ENCODE data around the gene TNKS1BP1.
"Not testable (repeated sequence)": the region's sequence is repeated elsewhere in the genome, so short reads cannot be mapped to it uniquely, and the experiment has no call there.

TNKS1BP1 gene

DNA sequence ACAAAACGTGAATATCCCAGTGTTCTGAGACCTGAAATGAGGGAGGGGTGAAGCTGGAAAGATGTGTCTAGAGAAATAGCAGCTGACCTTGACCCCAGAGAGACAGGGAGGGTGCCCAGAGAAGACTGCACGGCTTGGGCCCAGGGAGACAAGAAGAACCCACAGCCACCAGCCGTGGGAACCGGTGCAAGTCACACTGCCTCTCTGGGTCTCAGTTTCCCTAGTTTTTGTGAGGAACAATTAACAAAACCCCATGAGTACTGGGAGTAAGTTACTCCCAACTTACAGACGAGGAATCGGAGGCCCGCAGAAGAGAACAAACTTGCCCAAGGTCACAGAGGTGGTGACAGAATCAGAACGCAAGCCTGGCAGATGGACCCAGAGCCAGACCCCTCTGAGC lies 19.2 kb downstream of the TNKS1BP1 start:
- no peak overlapping the region for H3K9ac ChIP-seq (ENCODE audit: low read length)
- H3K36me3 ChIP-seq (ENCODE audit: control insufficient read depth, insufficient read depth, low read length), result peaks cover 36% of the 10 kb centered on the region
- peaks cover 64% of the 10 kb centered on the region for H3K4me1 ChIP-seq (ENCODE audit: control insufficient read depth, insufficient read depth, low read length)
- no peak overlapping the region for H3K4me3 ChIP-seq (ENCODE audit: low read length)
- no peaks in the 10 kb centered on the region for H3K9me3 ChIP-seq (ENCODE audit: control insufficient read depth, low read length)
- no peaks in the 10 kb centered on the region for H3K27me3 ChIP-seq (ENCODE audit: control insufficient read depth, insufficient read depth, low read length)

DNA sequence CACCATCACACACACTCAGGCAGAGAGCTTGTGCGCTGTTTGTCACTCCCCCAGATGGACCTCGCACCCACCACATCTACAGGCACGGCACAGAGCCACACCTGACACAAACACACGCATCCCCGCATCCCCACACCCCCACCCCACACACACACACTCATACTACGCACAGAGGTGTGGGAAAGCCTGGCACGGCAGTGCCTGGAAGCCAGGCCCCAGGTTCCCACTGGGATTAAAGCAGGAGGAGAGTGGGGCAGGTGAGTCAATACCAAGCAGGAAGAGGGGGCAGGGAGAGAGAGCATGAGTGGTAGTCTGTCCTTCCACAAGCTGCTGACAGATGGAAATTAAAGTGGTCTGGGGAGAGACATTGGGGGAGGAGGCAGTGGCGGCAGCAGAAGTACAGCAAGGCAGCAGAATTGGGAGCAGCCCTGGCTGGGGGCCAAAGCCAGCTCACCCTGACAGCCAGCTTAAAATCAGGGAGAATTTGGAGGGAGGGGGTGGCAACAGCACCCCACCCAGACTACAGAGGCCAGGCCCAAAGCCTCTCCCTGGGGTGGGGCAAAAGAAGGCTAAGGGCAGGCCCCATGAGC lies 20.7 kb downstream of the TNKS1BP1 start:
- peaks cover 36% of the 10 kb centered on the region for H3K36me3 ChIP-seq (ENCODE audit: control insufficient read depth, insufficient read depth, low read length)
- peaks cover 50% of the 10 kb centered on the region for H3K4me1 ChIP-seq (ENCODE audit: control insufficient read depth, insufficient read depth, low read length)
- H3K4me3 ChIP-seq (ENCODE audit: low read length), result no peak overlapping the region
- H3K9me3 ChIP-seq (ENCODE audit: control insufficient read depth, low read length), result peaks cover 8% of the 10 kb centered on the region
- no peaks in the 10 kb centered on the region for H3K27me3 ChIP-seq (ENCODE audit: control insufficient read depth, insufficient read depth, low read length)
- H3K9ac ChIP-seq (ENCODE audit: low read length), result peak overlapping the region; percentile 31

DNA sequence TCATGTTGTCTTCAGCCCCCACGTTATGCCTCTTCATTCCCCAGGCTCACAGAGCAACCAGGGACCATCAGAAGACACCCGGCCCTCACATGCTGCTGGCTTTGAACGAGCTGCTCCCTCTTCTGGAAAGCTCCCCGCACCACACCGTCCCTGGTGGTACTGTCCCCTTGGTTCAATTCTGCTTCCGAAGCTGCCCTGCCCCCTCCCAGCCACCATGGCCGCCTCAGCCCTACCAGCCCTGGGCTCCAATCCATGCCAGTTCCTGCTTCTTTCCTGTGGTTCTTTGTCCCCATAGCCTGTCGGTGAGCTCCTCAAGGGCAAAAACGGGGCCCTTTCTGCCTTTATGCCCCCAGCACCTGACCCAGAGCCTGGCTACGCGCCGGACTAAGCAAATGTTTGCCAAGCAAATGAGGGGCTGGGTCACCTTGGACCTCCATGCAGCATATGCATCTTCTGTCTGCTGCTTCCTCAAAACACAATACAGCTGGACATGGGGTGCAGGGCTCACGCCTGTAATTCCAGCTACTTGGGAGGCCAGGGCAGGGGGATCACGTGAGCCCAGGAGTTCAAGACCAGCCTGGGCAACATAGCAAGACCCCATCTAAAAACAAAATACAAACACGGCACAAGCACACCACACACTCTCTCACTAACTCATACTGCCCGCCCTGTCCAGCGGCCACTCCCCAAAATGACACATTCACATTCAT lies 21.3 kb downstream of the TNKS1BP1 start:
- Histone ChIP-seq H3K9me3 (ENCODE audit: control insufficient read depth, low read length) (peaks cover 8% of the 10 kb centered on the region), H3K27me3 (ENCODE audit: control insufficient read depth, insufficient read depth, low read length) (no peaks in the 10 kb centered on the region), H3K4me3 (ENCODE audit: low read length) (no peak overlapping the region), H3K4me1 (ENCODE audit: control insufficient read depth, insufficient read depth, low read length) (peaks cover 43% of the 10 kb centered on the region), H3K9ac (ENCODE audit: low read length) (peak overlapping the region; percentile 31), H3K36me3 (ENCODE audit: control insufficient read depth, insufficient read depth, low read length) (peaks cover 36% of the 10 kb centered on the region)

DNA sequence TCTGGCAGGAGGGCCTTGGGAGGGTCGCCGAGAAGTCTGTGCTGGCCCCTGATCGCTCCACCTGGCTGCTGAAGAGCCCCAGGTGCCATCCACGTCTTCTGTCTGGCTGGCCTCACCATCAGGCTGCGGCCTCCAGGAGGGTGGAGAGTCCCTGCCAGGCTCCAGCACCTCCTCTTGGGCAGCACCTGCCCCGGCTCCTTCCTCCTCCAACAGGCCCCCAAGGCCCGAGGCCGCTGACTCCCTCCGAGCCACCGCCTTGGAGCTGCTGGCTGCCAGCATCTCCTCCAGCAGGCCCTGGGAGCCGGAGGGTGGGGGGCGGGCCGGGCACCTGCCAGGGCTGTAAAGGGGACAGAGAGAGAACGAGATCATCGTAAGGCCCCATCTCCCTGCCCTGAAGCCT lies 22.3 kb downstream of the TNKS1BP1 start:
- H3K9me3 ChIP-seq (ENCODE audit: control insufficient read depth, low read length), result peaks cover 8% of the 10 kb centered on the region
- peaks cover 33% of the 10 kb centered on the region for H3K36me3 ChIP-seq (ENCODE audit: control insufficient read depth, insufficient read depth, low read length)
- peaks cover 35% of the 10 kb centered on the region for H3K4me1 ChIP-seq (ENCODE audit: control insufficient read depth, insufficient read depth, low read length)
- no peak overlapping the region for H3K4me3 ChIP-seq (ENCODE audit: low read length)
- no peaks in the 10 kb centered on the region for H3K27me3 ChIP-seq (ENCODE audit: control insufficient read depth, insufficient read depth, low read length)
- H3K9ac ChIP-seq (ENCODE audit: low read length), result no peak overlapping the region

DNA sequence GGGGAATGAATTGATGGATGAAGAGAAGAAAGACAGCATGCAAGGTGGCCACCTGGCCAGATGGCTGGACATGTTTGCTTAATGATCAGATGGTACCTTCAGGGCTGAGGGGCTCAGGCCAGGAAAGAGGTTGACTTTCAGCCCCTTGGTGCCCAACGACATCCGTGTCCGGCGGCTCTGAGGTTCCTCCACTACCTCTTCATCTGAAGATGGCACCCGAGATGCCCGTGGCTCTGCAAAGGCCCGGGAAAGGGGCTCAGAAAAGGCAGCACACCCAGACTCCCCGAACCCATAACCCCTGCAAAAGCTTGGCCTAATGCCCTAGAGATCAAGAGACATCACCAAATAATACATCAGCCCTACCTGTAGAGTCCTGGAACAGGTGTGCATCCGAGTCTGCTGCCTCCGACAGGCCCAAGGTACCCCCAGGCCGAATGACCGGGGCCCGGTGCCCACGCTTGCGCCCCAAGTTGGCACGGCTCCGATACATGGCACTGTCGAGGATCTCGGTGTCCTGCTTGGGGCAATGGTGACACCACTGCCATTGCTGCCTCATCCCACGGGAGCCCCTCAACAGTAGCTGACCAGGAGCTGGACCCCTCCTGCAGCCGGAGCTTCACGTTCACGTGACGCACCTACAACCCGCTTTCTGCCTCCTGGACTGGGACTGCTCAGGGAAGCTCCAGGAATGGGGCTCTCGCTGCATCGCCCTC lies 22.9 kb downstream of the TNKS1BP1 start:
- peaks cover 28% of the 10 kb centered on the region for H3K36me3 ChIP-seq (ENCODE audit: control insufficient read depth, insufficient read depth, low read length)
- peaks cover 29% of the 10 kb centered on the region for H3K4me1 ChIP-seq (ENCODE audit: control insufficient read depth, insufficient read depth, low read length)
- peaks cover 8% of the 10 kb centered on the region for H3K9me3 ChIP-seq (ENCODE audit: control insufficient read depth, low read length)
- no peaks in the 10 kb centered on the region for H3K27me3 ChIP-seq (ENCODE audit: control insufficient read depth, insufficient read depth, low read length)
- H3K9ac ChIP-seq (ENCODE audit: low read length), result no peak overlapping the region
- no peak overlapping the region for H3K4me3 ChIP-seq (ENCODE audit: low read length)

DNA sequence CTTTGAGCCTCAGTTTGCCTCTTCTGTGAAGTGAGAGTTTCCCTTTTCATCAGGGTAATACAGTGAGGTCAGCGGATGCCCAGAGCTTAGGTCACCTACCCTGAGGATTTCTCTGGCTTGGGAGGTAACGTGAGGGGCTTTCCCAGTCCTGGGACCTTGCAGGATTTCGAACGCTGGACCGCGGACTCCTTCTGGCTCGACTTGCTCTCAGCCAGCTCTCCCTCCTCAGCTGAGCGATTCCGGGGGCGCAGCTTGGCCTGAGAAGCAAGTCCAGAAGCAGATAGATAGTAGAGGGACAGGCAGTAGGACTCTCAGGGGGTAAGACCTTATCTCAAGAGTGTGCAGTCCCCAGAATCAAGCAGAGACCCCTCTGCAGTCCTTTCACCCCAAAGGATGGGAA lies 24.0 kb downstream of the TNKS1BP1 start:
- H3K9ac ChIP-seq (ENCODE audit: low read length), result no peak overlapping the region
- H3K27me3 ChIP-seq (ENCODE audit: control insufficient read depth, insufficient read depth, low read length), result no peaks in the 10 kb centered on the region
- H3K4me1 ChIP-seq (ENCODE audit: control insufficient read depth, insufficient read depth, low read length), result peaks cover 24% of the 10 kb centered on the region
- no peak overlapping the region for H3K4me3 ChIP-seq (ENCODE audit: low read length)
- H3K36me3 ChIP-seq (ENCODE audit: control insufficient read depth, insufficient read depth, low read length), result peaks cover 28% of the 10 kb centered on the region
- peaks cover 8% of the 10 kb centered on the region for H3K9me3 ChIP-seq (ENCODE audit: control insufficient read depth, low read length)

DNA sequence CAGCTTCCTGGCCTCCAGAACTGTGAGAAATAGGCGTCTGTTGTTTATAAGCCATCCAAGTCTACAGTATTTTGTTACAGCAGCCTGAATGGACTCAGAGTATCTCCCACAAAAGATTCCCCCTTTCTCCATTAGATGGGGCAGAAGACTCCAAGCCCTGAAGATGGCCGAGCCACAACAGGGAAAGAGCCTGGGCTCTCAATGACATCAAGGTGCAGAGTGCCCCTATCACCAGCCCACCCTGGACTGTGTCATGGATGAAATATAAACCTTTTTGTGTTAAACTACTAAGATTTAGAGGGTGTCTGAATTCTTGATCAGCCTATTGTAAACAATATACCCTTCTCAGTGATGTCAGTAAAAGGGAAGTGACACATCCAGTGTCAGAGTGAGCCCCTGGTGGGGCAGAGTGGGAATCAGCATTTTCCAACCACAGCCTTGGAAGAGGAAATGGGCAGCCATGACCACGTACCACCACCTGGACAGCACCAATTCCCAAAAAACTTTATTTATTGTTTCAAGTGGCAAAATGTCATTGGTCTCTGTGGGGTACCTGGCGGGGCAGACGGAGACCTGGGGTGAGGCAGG lies 25.5 kb downstream of the TNKS1BP1 start:
- Histone ChIP-seq H3K36me3 (ENCODE audit: control insufficient read depth, insufficient read depth, low read length) (peaks cover 28% of the 10 kb centered on the region), H3K4me3 (ENCODE audit: low read length) (no peak overlapping the region), H3K4me1 (ENCODE audit: control insufficient read depth, insufficient read depth, low read length) (peaks cover 20% of the 10 kb centered on the region), H3K27me3 (ENCODE audit: control insufficient read depth, insufficient read depth, low read length) (no peaks in the 10 kb centered on the region), H3K9me3 (ENCODE audit: control insufficient read depth, low read length) (peaks cover 8% of the 10 kb centered on the region), H3K9ac (ENCODE audit: low read length) (no peak overlapping the region)

DNA sequence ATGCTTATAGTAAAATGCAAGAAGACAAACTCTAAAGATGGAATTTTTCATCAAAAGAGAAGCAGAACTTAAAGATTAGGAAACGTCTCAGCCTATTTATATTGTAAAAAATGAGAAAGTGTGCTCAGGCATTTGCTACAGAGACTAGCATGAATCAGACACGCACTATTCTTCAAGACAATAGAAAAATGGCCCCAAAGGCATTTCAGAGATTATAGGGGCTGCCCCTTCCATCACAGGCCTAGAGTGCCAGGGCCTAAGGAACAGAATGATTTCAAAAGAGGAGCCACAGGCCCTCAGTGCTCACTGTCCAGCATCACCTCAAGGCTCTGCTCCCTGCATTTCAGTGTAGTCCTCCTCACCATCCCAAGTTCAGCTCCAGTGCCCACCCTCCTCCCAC lies 27.5 kb downstream of the TNKS1BP1 start:
- H3K27me3 ChIP-seq (ENCODE audit: control insufficient read depth, insufficient read depth, low read length), result no peaks in the 10 kb centered on the region
- H3K4me1 ChIP-seq (ENCODE audit: control insufficient read depth, insufficient read depth, low read length), result peaks cover 25% of the 10 kb centered on the region
- H3K4me3 ChIP-seq (ENCODE audit: low read length), result no peak overlapping the region
- H3K36me3 ChIP-seq (ENCODE audit: control insufficient read depth, insufficient read depth, low read length), result peaks cover 20% of the 10 kb centered on the region
- no peak overlapping the region for H3K9ac ChIP-seq (ENCODE audit: low read length)
- H3K9me3 ChIP-seq (ENCODE audit: control insufficient read depth, low read length), result peaks cover 8% of the 10 kb centered on the region

DNA sequence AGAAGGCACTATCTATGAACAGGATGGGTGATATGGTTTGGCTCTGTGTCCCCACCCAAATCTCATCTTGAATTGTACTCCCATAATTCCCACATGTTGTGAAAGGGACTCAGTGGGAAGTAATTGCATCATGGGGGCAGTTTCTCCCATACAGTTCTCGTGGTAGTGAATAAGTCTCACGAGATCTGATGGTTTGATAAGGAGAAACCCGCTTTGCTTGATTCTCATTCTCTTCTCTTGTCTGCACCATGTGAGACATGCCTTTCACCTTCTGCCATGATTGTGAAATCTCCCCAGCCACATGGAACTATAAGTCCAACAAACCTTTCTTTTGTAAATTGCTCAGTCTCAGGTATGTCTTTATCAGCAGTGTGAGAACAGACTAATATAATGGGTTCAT lies 28.5 kb downstream of the TNKS1BP1 start:
- not testable (repeated sequence) for H3K9ac ChIP-seq (ENCODE audit: low read length); H3K27me3 ChIP-seq (ENCODE audit: control insufficient read depth, insufficient read depth, low read length); H3K4me3 ChIP-seq (ENCODE audit: low read length); H3K9me3 ChIP-seq (ENCODE audit: control insufficient read depth, low read length)
- H3K4me1 ChIP-seq (ENCODE audit: control insufficient read depth, insufficient read depth, low read length), result peaks cover 25% of the 10 kb centered on the region
- H3K36me3 ChIP-seq (ENCODE audit: control insufficient read depth, insufficient read depth, low read length), result peaks cover 20% of the 10 kb centered on the region

DNA sequence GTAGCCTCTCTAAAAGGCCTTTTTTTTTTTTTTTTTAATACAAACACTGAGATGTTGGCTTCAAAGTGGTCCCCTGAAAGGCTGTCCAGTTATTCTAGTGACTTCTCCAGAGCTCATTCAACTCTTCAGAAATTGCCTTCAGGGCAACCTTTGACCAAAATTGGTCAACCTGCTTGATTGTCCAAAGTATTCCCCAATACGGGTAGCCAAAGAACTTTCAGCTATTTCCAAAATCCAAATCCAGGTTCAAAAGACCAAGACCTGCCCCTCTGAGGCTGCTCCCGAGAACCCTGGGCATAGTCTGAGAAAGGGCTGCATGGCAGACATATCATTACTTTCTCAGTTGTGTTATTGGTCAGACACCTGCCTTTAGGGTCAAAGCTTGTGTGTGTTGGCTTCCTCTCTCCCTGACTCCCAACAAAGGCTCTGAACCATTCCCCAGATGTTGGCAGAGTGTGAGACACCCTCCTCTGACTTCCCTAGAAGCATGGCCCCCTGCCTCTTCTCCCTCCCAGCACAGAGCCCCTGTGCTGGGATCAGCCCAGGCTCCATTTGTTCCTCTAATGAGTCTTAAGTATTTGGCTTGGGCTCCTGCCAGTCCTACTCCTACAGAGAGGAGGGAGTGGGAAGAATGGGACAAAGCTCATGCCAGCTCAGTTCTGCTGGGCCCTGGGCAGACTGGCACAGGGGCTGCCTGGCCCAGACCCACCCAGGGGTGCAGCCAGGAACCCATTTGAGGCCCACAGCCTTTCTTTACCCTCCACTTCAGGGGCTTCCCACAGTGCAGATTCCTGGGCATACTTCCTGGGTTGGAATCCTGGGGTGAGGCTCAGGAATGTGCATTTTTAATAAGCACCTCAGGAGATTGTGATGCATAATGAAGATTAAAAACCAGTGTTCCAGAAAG lies 30.3 kb downstream of the TNKS1BP1 start:
- Histone ChIP-seq H3K9me3 (ENCODE audit: control insufficient read depth, low read length) (peaks cover 3% of the 10 kb centered on the region), H3K9ac (ENCODE audit: low read length) (no peak overlapping the region), H3K4me1 (ENCODE audit: control insufficient read depth, insufficient read depth, low read length) (peaks cover 26% of the 10 kb centered on the region), H3K27me3 (ENCODE audit: control insufficient read depth, insufficient read depth, low read length) (no peaks in the 10 kb centered on the region), H3K36me3 (ENCODE audit: control insufficient read depth, insufficient read depth, low read length) (peaks cover 7% of the 10 kb centered on the region), H3K4me3 (ENCODE audit: low read length) (no peak overlapping the region)

DNA sequence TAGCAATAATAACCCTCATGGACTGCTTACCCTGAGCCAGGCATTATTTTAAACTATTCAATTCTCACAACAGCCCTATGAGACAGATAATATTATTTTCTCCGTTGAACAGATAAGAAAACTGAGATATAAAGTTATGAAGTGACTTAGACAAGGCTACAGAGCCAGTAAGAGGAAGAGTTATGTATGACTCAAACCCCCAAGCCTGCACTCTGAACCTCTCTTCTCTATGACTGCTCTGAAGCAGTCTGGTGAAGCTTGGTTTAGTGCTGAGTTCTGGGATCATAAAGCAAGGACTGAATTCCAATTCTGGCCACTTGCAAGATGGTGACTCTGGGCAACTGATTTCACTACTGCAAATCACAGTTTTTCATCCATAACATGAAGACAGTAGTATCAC lies 34.5 kb downstream of the TNKS1BP1 start:
- no peaks in the 10 kb centered on the region for H3K27me3 ChIP-seq (ENCODE audit: control insufficient read depth, insufficient read depth, low read length)
- no peak overlapping the region for H3K9ac ChIP-seq (ENCODE audit: low read length)
- H3K9me3 ChIP-seq (ENCODE audit: control insufficient read depth, low read length), result no peaks in the 10 kb centered on the region
- peaks cover 38% of the 10 kb centered on the region for H3K4me1 ChIP-seq (ENCODE audit: control insufficient read depth, insufficient read depth, low read length)
- no peaks in the 10 kb centered on the region for H3K36me3 ChIP-seq (ENCODE audit: control insufficient read depth, insufficient read depth, low read length)
- no peak overlapping the region for H3K4me3 ChIP-seq (ENCODE audit: low read length)

Data from mucosa of stomach (tissue), 1 donor.